ENCODE results near the gene PBX4.
"Not testable (repeated sequence)": the region's sequence is repeated elsewhere in the genome, so short reads cannot be mapped to it uniquely, and the experiment has no call there.

The PBX4 gene

DNA sequence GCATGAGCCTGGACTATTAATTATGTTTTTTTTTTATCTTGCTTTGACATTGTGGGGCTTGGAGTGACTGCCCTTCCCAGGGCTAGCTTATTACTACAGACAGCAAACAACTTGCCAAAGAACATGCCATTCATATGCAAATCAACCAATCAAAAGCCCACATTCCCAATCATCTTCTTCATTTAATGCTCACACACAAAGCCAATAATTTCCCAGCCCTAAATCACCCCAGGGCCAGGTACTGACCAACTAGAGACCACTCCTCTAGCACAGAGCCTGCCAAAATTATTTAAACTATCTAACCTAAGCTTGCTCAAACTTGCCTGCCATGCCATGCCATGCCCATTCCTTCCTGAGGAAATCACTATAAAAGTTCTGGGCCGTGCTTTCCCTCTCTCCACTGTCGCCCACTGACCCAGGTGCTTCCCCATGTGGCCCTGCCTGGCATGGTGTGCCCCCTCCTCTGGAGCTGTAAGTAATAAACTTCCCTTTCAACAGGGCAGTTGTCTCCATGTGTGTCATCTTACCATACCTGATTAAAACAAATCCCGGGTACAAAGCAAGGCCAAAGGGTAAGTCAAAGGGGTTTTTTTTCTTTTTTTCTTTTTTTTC lies 15.7 kb downstream of the PBX4 start:
- Histone ChIP-seq H3K36me3 (ENCODE audit: insufficient read depth, low read length) (peaks cover 15% of the 10 kb centered on the region; the same call in 1 of the 2 replicates), H4K20me1 (ENCODE audit: insufficient read depth, low read length) (no peaks in the 10 kb centered on the region), H3K27ac (ENCODE audit: low read depth, low read length, poor library complexity, severe bottlenecking) (peak overlapping the region; percentile 93), H3K4me1 (ENCODE audit: insufficient read depth, low read length, severe bottlenecking) (peaks cover 65% of the 10 kb centered on the region), H3F3A (ENCODE audit: insufficient read depth, low read length) (no peaks in the 10 kb centered on the region), H2AFZ (ENCODE audit: low read length) (no peak overlapping the region), H3K79me2 (ENCODE audit: insufficient read depth, low read length) (no peaks in the 10 kb centered on the region), H3K9ac (ENCODE audit: low read length) (no peak overlapping the region), H3K4me2 (ENCODE audit: low read length) (no peak overlapping the region), H3K9me2 (ENCODE audit: low read depth, low read length) (no peaks in the 10 kb centered on the region), H3K27me3 (ENCODE audit: insufficient read depth, low read length) (no peaks in the 10 kb centered on the region), H3K4me3 (ENCODE audit: low read depth, low read length, poor library complexity, severe bottlenecking) (no peak overlapping the region), H3K9me3 (ENCODE audit: low read length) (no peaks in the 10 kb centered on the region)
- no peak for TF ChIP-seq EZH2 (IDR thresholded peaks at IDR 0.05; ENCODE audit: borderline replicate concordance, low read length)
- TF ChIP-seq, protein P1, sequence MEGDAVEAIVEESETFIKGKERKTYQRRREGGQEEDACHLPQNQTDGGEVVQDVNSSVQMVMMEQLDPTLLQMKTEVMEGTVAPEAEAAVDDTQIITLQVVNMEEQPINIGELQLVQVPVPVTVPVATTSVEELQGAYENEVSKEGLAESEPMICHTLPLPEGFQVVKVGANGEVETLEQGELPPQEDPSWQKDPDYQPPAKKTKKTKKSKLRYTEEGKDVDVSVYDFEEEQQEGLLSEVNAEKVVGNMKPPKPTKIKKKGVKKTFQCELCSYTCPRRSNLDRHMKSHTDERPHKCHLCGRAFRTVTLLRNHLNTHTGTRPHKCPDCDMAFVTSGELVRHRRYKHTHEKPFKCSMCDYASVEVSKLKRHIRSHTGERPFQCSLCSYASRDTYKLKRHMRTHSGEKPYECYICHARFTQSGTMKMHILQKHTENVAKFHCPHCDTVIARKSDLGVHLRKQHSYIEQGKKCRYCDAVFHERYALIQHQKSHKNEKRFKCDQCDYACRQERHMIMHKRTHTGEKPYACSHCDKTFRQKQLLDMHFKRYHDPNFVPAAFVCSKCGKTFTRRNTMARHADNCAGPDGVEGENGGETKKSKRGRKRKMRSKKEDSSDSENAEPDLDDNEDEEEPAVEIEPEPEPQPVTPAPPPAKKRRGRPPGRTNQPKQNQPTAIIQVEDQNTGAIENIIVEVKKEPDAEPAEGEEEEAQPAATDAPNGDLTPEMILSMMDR (IDR thresholded peaks at IDR 0.05; ENCODE audit: low read length) = no peak

DNA sequence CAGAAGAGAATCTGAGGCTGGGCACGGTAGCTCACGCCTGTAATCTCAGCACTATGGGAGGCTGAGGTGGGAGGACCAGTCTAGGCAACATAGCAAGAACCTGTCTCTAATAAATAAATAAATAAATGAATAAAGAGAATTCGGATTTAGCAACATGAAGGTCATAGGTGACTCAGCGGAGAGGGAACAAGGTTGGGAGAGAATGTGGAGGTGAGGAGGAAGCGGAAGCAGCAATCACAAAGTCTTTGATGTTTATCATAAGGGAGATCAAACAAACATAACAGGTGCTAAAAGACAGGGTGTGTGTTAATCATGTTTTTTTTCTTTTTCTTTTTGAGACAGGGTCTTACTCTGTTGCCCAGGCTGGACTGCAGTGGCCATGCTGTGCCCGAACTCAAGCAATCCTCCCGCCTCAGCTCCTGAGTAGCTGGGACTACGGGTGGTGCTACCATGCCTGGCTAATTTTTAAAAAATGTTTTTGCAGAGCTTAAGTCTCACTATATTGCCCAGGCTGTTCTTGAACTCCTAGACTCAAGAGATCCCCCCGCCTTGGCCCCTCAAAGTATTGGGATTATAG lies 16.3 kb downstream of the PBX4 start:
- peaks cover 71% of the 10 kb centered on the region for H3K4me1 ChIP-seq (ENCODE audit: insufficient read depth, low read length, severe bottlenecking)
- H3K9ac ChIP-seq (ENCODE audit: low read length) = no peak overlapping the region
- H2AFZ ChIP-seq (ENCODE audit: low read length) = no peak overlapping the region
- no peaks in the 10 kb centered on the region for H4K20me1 ChIP-seq (ENCODE audit: insufficient read depth, low read length)
- no peaks in the 10 kb centered on the region for H3K9me3 ChIP-seq (ENCODE audit: low read length)
- peaks cover 10% of the 10 kb centered on the region; the same call in 1 of the 2 replicates for H3K36me3 ChIP-seq (ENCODE audit: insufficient read depth, low read length)
- no peak overlapping the region for H3K4me2 ChIP-seq (ENCODE audit: low read length)
- TF ChIP-seq, protein P1 (IDR thresholded peaks at IDR 0.05; ENCODE audit: low read length) = no peak
- TF ChIP-seq EZH2 (IDR thresholded peaks at IDR 0.05; ENCODE audit: borderline replicate concordance, low read length) = no peak
- no peaks in the 10 kb centered on the region for H3F3A ChIP-seq (ENCODE audit: insufficient read depth, low read length)
- no peaks in the 10 kb centered on the region for H3K79me2 ChIP-seq (ENCODE audit: insufficient read depth, low read length)
- peak overlapping the region; percentile 93 for H3K27ac ChIP-seq (ENCODE audit: low read depth, low read length, poor library complexity, severe bottlenecking)
- no peaks in the 10 kb centered on the region for H3K27me3 ChIP-seq (ENCODE audit: insufficient read depth, low read length)
- H3K4me3 ChIP-seq (ENCODE audit: low read depth, low read length, poor library complexity, severe bottlenecking) = no peak overlapping the region
- no peaks in the 10 kb centered on the region for H3K9me2 ChIP-seq (ENCODE audit: low read depth, low read length)

DNA sequence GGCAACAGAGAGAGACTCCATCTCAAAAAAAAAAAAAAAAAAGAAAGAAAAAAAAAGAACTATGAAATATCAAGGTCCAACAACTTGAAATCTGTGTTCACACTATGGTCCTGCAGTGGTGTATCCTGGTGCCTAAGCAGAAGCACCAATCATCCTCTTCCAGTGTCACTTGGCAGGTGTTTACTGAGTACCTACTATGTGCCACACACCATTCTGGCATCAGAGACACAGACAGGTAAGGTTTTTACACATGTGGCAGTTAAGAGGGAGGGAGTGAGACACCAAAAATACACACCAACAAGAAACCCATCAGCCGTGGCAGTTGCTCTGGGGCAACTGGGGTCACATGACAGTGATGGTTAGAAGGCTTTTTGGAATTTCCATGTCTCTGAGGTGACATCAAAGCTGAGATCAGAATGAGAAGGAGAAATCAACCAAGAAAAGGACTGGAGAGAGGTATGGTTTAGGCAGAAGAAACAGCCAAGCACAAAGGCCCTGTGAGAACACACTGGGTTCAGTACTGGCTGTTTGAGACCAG lies 17.6 kb downstream of the PBX4 start:
- no peak for TF ChIP-seq EZH2 (IDR thresholded peaks at IDR 0.05; ENCODE audit: borderline replicate concordance, low read length)
- TF ChIP-seq, protein P1 (IDR thresholded peaks at IDR 0.05; ENCODE audit: low read length) = no peak
- H4K20me1 ChIP-seq (ENCODE audit: insufficient read depth, low read length) = no peaks in the 10 kb centered on the region
- H3K27me3 ChIP-seq (ENCODE audit: insufficient read depth, low read length) = no peaks in the 10 kb centered on the region
- no peak overlapping the region for H2AFZ ChIP-seq (ENCODE audit: low read length)
- H3K4me3 ChIP-seq (ENCODE audit: low read depth, low read length, poor library complexity, severe bottlenecking) = no peak overlapping the region
- H3K4me2 ChIP-seq (ENCODE audit: low read length) = peak overlapping the region; percentile 48; the same call in 1 of the 2 replicates
- H3F3A ChIP-seq (ENCODE audit: insufficient read depth, low read length) = no peaks in the 10 kb centered on the region
- H3K9me2 ChIP-seq (ENCODE audit: low read depth, low read length) = no peaks in the 10 kb centered on the region
- peak overlapping the region; percentile 12; the same call in 1 of the 2 replicates for H3K9ac ChIP-seq (ENCODE audit: low read length)
- peaks cover 4% of the 10 kb centered on the region; the same call in 1 of the 2 replicates for H3K36me3 ChIP-seq (ENCODE audit: insufficient read depth, low read length)
- H3K79me2 ChIP-seq (ENCODE audit: insufficient read depth, low read length) = no peaks in the 10 kb centered on the region
- H3K4me1 ChIP-seq (ENCODE audit: insufficient read depth, low read length, severe bottlenecking) = peaks cover 76% of the 10 kb centered on the region
- peak overlapping the region; percentile 93 for H3K27ac ChIP-seq (ENCODE audit: low read depth, low read length, poor library complexity, severe bottlenecking)
- no peaks in the 10 kb centered on the region for H3K9me3 ChIP-seq (ENCODE audit: low read length)

DNA sequence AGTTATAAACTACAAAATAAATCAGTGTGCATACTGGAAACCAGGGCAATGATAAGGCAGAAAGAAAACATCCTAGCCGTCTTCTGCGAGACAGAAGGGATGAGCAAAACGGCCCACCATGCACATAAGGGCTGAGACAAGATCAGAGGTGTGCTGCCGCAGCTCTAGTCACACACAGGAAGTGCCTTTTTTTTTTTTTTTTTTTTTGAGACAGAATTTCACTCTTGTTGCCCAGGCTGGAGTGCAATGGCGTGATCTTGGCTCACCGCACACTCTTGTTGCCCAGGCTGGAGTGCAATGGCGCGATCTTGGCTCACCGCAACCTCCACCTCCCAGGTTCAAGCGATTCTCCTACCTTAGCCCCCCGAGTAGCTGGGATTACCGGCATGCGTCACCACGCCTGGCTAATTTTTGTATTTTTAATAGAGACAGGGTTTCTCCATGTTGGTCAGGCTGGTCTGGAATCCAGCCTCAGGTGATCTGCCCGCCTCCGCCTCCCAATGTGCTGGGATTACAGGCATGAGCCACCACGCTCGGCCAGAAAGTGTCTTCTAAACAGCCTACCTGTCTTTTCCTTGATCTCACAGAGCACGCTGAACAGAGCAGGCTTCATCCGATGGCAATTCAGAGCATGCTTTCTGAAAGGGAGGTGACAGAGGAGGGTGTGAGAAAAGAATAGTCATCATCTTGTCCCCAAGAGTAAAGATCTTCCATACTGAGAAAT lies 19.6 kb downstream of the PBX4 start:
- H3K27me3 ChIP-seq (ENCODE audit: insufficient read depth, low read length); H3K36me3 ChIP-seq (ENCODE audit: insufficient read depth, low read length); H3K79me2 ChIP-seq (ENCODE audit: insufficient read depth, low read length); H3K9me2 ChIP-seq (ENCODE audit: low read depth, low read length); H3K9me3 ChIP-seq (ENCODE audit: low read length); H2AFZ ChIP-seq (ENCODE audit: low read length); H3F3A ChIP-seq (ENCODE audit: insufficient read depth, low read length); H4K20me1 ChIP-seq (ENCODE audit: insufficient read depth, low read length): not testable (repeated sequence)
- Histone ChIP-seq H3K27ac (ENCODE audit: low read depth, low read length, poor library complexity, severe bottlenecking) (peak overlapping the region; percentile 93), H3K4me2 (ENCODE audit: low read length) (peak overlapping the region; percentile 36), H3K4me3 (ENCODE audit: low read depth, low read length, poor library complexity, severe bottlenecking) (peak overlapping the region; percentile 6), H3K4me1 (ENCODE audit: insufficient read depth, low read length, severe bottlenecking) (peaks cover 88% of the 10 kb centered on the region), H3K9ac (ENCODE audit: low read length) (peak overlapping the region; percentile 44; the same call in 1 of the 2 replicates)

Data from OCI-LY1 (cell line).